Measurements from ENCODE around the gene ZC3H14. TPM values are rescaled to one million over a fixed set of nuclear protein-coding genes. Genes with fewer than 3 reads are reported as not detected.
A peak's percentile ranks its signal among the peaks of the same experiment; 100 is the strongest.
"Not testable (repeated sequence)": the region's sequence is repeated elsewhere in the genome, so short reads cannot be mapped to it uniquely, and the experiment has no call there.

Gene ZC3H14, protein sequence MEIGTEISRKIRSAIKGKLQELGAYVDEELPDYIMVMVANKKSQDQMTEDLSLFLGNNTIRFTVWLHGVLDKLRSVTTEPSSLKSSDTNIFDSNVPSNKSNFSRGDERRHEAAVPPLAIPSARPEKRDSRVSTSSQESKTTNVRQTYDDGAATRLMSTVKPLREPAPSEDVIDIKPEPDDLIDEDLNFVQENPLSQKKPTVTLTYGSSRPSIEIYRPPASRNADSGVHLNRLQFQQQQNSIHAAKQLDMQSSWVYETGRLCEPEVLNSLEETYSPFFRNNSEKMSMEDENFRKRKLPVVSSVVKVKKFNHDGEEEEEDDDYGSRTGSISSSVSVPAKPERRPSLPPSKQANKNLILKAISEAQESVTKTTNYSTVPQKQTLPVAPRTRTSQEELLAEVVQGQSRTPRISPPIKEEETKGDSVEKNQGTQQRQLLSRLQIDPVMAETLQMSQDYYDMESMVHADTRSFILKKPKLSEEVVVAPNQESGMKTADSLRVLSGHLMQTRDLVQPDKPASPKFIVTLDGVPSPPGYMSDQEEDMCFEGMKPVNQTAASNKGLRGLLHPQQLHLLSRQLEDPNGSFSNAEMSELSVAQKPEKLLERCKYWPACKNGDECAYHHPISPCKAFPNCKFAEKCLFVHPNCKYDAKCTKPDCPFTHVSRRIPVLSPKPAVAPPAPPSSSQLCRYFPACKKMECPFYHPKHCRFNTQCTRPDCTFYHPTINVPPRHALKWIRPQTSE
- 100 to 1,000 TPM in 1 of 4 donors, 10 to 100 TPM in 3; 60.5 to 114 (median 96.8) TPM for polyA plus RNA-seq (ENCODE audit: insufficient read length in 4 of 4)

DNA sequence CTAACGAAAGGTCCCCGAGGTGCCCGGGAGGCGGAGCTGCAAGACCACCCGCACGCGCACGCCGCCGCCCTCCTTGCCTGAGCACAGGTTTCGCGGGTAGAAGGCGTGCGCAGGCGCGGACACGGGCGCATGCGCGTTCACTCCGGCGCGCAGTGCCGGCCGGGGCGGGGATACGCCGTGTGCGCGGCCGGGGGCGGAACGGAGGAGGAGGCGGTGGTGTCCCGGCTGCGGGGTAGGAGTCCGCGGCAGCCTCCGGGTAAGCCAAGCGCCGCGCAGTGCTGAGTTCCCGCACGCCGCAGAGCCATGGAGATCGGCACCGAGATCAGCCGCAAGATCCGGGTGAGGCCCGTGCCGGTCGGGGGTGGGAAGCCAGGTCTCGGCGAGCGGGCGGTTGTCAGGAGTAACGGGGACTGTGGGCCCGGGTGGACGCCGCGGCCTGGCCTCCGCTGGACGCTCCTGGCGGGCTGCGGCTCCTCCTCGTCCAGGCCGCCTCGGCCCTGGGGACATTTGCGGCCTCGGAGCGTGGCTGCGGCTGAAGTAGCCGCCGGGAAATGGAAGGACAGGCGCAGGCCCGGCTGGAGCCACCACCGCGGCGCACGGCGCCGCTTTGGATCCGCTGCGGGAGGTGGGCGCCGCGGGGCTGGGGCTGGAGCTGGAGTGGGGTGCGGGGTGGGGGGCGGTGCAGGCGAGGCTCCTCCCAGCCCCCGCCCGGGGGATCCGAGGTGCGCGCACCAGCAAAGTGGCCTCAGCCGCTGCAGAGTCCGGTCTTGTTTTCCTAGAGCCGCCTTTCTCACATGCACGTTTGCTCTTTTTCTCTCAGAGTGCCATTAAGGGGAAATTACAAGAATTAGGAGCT, at the start of gene ZC3H14:
TSS of gene ZC3H14 (plus strand) at position 207 of the 856 bp plus-strand sequence. CDS start at position 304, 97 bp downstream.
- DNase-seq (ENCODE audit: low read depth in 4 of 4, low spot score in 3 of 4) = peak; percentile 77 to 83 (median 78)

DNA sequence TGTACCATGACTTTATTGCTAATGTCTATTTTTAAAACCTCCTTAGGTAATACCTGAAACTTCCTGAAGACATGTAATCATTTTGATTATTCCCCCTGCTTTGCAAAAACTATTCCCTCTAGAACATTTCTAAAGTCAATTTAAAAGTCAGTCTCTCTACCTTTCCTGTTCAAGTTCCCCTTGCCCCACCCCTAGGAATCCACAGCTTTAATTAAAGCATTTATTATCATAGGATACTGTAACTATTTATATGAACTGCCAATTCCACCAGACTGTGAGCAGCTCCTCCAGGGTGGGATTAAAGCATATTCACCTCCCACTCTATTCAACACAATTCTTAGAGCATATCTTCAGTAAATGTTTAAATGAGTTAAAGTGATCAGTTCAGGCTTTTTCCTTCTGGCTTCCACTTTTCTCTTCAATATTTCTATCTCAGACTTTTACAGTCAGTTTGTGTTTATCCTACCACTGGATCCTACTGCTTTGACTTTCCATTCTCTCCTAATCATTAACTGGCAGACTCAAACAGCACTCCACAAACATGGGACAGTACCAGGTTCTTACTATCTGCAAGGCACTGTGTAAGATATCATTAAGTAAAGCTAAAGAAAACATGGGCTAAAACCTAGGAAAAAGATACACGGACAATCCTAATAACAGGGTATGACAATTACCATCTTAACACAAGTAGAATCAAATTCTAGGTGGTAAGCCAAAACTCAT, 47.2 kb upstream of the ZC3H14 start:
- no peak for DNase-seq (ENCODE audit: low read depth in 4 of 4, low spot score in 3 of 4)

DNA sequence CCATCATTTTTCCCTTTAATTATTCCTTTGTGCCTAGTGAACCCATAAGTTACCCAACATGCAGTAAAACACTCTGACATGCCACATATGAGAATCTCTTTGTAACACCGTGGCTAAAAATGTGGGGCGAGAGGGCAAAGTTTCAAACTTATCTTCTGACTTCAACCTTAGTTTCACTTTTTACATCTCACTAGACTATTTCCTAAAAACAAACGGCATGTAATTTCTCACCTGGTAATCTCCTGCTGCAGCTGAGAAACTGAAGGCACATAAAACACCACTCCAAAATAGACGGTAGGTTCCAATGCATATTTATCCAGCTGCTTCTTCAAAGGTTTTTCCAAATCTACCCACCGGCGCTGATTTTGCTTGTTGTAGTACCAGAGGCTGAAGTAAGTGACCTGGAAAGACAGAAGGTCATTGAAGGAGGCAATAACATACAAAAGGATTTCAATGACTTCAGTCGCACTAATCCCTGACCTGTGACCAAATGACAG, 45.9 kb upstream of the ZC3H14 start:
- no peak for DNase-seq (ENCODE audit: low read depth in 4 of 4, low spot score in 3 of 4)

DNA sequence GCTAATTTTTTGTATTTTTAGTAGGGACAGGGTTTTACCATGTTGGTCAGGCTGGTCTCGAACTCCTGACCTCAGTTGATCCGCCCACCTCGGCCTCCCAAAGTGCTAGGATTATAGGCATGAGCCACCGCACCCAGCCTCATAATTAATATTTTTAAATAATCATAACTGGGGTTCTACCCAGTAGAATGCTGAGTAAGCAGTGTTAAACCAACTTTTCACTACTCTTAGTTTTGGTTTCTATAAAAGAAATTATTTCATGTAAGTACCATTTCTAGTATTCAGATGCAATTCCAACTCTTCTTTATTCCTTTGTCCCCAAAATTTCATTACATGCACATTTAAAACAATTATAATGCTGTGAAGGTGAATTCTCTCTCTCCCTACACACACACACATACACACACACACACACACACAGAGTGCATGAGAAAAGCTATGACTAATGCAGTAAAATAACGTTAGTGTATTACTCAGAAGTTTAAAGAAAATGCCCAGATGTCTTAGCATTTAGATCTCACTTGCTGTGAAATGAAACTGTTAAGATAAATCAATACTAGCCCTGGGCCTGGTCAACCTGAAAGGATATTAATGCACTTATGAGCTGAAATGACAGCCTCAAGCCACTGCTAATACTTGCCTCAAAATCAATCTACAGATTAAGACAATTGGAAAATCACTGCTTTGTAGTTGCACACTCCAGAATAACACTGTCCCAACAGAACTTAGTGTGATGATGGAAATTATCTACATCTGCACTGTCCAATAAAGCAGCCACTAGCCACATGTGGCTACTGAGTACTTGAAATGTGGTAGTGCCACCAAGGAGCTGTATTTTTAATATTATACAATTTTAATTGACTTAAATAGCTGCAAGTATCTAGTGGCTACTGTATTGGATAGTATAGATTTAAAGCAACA, 44.0 kb upstream of the ZC3H14 start:
- DNase-seq (ENCODE audit: low read depth in 4 of 4, low spot score in 3 of 4) = no peak

DNA sequence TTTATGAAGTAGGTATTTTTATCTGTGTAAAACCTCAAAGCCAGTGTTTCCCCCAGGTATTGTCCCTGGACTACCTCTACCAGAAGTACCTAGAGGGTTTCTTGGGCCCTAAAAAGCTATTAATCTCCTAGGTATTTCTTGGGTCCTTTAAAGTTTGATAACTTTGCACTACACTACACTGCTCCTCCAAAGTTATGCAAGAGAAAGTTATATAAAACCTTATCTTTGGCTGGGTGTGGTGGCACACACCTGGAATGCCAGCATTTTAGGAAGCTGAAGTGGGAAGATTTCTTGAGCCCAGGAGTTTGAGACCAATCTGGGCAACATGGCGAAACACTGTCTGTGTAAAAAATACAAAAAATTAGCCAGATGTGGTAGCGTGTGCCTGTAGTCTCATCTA, 42.9 kb upstream of the ZC3H14 start:
- no peak for DNase-seq (ENCODE audit: low read depth in 4 of 4, low spot score in 3 of 4)

DNA sequence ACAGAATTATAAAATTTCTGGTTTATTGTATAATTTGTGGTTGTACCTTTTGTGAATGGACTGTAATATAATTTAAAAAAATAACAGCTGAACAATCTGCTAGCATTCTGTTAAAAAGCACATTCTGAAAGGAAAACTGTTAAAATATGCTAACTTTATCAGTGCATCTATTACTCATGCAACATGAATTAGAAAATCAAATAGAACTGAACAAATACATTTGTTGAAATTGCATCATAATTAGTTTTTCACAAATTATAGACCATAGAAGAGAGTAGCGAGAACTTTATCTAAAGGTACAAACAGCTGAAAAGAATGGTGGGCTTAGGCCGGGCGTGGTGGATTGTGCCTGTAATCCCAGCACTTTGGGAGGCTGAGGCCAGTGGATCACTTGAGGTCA, 41.0 kb upstream of the ZC3H14 start:
- no peak for DNase-seq (ENCODE audit: low read depth in 4 of 4, low spot score in 3 of 4)

DNA sequence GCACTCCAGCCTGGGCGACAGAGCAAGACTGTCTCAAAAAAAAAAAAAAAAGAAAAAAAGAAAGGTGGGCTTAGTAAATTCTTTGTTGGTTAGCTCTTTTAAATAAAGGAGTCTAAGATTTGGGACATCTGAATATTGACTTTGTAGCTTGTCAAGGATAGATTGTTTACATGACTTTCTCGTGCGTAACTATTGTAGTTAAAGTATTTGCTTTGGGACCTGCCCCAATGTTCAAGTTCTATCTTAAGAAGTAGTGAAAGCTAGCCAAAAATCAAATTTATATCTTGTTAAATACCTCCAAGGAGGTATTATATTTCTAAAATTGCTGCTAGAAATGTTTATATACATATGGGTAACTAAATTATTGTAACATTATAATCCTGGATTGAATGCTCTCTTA, 40.4 kb upstream of the ZC3H14 start:
- no peak for DNase-seq (ENCODE audit: low read depth in 4 of 4, low spot score in 3 of 4)

DNA sequence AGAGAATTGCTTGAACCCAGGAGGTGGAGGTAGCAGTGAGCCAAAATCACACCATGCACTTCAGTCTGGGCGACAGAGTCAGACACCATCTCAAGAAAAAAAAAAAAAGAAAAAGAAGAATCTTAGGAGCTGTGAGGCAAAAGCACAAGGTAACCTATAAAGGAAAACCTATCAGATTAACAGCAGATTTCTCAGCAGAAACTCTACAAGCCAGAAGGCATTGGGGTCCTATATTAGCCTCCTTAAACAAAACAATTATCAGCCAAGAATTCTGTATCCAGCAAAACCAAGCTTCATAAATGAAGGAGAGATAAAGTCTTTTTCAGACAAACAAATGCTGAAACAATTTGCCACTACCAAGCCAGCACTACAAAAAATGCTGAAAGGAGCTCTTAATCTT, 32.9 kb upstream of the ZC3H14 start:
- not testable (repeated sequence) for DNase-seq (ENCODE audit: low read depth in 4 of 4, low spot score in 3 of 4)

DNA sequence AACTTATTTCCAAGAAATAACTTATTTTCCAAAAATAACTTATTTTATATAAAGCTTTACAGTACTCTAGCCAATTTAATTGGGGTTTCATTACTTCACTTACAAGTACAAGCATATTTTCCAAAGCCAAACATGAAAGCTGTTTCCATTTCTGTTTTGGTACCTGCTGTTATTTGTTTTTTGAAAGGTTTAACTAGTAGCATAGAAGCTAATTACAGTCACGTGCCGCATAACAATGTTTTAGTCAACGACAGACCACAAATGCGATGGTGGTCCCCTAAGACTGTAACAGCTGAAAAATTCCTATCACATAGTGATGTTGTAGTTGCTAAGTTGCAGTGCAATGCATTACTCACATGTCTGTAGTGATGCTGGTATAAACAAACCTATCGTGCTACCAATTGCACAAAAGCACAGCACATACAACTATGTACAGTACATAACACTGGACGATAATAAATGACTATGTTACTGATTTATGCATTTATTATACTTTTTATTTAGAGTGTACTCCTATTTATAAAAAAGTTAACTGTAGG, 29.7 kb upstream of the ZC3H14 start:
- no peak for DNase-seq (ENCODE audit: low read depth in 4 of 4, low spot score in 3 of 4)

DNA sequence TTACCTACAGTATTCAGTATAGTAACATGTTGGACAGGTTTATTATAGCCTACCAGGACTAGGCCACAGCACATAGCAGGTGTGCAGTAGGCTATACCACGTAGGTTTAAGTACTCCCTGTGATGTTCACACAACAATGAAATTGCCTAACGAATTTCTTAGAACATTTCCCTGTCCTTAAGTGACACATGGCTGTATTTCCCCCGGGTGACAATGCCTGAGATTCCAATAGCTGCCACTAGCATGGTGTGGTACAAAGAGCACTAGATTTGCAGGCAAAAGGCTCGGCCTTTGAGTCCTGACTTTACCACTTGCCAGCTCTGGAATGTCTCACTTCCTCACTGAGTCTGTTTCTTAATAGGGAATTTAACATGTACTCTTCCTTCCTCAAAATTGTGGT, 27.7 kb upstream of the ZC3H14 start:
- no peak for DNase-seq (ENCODE audit: low read depth in 4 of 4, low spot score in 3 of 4)

DNA sequence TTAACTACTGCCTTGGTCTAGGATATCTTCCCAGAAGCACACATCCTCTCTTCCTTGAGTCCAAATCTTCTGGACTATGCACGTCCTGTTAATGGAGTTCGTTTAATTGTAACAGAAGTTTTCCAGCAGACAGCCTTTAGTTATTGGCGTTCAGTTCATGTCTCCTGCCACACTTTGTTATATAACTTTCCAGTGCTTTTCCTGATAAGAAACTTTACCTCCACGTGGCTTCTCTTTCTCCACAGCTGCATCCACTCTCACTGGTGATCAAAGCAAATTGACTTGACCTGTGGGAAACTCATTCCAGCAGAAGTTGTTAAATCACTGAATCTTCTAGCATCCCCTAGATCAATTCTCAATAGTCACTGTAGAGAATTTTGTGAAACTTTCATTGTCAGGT, 27.0 kb upstream of the ZC3H14 start:
- DNase-seq (ENCODE audit: low read depth in 4 of 4, low spot score in 3 of 4) = no peak

DNA sequence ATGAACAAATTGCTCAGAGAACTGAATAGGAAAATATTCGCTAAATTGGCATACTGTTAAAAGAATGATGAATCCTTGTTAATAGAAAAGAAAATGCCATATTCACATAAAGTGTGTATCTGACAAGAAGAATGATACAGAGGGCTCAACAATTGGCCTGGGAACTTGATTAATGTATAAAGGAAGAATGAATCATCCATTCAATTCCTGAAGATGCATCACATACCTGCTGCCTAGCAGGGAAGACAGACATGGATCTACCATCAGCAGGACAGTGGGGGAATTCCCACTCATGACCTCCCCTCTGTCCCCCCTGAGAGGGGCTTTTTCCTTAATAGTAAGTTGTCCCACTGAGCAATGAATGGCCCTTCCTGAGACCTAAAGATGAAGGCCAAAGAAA, 21.5 kb upstream of the ZC3H14 start:
- DNase-seq (ENCODE audit: low read depth in 4 of 4, low spot score in 3 of 4) = no peak

DNA sequence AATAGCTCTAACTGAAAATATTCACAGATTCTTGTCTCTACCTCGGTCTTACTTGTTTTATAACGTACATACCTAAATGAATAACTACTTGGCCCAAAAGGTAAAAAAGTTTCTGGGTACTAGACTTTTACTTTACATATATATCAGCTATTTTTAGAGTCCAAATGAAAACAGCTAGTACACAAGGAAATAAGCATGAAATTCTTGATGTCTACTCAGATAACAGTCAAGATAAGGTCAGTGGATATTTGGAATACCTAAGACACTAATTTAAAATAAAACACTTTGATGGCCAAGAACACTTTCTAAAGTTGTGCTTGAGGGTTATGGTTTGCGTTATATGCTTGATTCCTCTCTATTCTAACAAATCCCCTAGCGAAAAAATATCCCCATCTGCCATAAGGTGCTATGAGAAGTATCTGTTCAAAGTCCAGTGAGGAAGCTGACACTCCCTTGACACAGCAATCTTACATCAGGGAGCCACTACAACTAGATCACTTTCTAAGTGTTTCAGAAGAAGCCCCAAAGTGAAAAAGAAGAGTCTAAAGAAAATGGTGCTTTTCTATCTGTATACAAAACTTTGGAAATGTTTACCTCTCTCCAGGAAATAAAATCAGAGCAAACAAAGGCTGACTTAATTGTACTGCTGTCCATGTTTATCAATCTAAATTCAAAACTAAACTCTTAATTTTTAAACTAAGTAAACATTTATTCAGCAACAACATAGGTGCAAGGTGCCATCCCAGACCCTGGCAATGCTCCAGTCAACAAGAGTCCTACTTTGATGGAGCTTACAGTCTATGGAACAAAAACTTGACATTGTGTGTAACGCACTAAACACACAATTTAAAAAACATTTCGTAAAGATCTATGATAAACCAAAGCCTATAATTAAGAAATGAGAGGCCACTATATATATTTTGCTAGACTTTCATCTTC, 19.7 kb upstream of the ZC3H14 start:
- no peak for DNase-seq (ENCODE audit: low read depth in 4 of 4, low spot score in 3 of 4)

DNA sequence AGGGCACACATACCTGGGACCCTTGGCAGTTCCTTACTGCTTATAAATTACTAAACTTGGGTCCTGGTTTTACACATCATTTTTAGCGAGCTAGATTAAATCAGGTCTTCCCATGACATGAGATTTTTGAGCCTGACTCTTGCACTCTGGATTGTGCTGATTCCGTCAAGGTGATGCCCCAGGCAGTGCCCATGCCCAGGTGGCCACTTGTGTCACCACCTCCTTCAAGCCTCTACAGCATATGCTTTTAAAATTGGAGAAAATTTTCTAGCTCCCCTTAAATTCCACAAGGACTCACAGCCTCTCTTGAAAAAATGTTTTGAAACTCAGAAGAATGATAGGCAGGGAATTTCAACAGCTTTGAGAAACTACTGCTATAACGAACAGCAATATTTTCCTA, 17.6 kb upstream of the ZC3H14 start:
- no peak for DNase-seq (ENCODE audit: low read depth in 4 of 4, low spot score in 3 of 4)

DNA sequence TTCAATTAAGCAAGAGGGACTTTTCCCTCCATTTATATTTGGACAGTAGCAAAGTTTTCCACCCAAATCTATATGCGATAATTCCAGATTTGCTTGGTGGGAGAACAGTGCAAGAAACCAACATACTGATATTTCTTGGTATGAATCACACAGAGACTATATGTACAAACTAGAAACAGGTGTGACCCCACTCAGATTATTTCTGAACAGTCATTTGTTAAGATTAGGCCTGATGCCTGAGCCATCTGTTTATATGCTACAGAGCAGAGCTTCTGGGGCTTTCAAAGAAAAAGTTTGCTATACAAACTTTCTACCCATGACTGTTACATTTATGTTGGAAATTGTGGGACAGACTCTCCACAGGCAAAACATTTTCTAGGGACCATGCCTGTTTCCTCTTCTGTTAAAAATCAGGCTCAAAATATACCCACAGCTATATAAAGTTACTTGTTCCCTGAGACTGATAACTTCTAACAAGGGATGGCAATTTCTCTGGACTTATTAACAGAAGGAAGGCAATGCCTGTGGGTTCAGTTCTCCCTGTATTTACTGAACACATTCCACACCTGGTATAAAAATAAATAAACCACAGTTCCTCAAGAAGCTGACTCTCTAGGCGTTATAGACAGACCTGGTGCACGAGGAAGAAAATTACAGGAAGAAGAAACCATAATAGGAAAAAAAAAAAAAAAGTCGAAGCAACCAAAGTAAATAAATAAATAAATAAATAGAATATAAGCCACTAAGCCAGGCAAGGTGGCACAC, 16.0 kb upstream of the ZC3H14 start:
- DNase-seq (ENCODE audit: low read depth in 4 of 4, low spot score in 3 of 4) = no peak

DNA sequence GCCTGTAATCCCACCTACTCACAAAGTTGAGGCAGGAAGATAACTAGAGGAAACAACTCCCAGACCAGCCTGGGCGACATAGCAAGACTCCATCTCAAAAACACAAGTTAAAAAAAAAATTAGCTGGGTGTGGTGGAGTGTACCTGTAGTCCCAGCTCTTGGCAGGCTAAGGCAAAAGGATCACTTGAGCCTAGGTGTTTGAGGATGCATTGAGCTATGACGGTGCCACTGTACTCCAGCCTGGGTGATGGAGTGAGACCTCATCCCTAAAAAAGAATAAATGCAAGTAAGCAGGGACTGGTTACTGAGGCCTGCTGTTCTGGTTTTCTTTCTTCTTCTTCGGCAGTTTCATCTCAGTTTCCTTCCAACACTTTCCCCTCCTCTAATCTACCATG, 15.5 kb upstream of the ZC3H14 start:
- no peak for DNase-seq (ENCODE audit: low read depth in 4 of 4, low spot score in 3 of 4)

DNA sequence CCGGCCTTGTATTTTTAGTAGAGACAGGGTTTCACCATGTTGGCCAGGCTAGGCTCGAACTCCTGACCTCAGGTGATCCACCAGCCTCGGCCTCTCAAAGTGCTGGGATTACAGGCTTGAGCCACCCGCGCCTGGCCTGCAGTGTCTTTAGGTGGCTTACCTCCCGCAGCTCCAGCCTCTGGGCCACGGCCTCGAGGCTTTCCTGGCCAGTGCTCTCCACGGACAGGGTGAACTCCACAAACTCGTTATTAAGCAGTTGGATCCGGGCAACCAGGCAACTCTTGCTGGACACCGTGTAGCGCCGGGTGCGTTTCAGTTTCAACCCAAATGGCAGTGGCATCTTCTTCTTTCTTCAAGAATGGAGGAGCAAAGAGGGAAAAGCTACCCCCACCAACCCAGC, 12.8 kb upstream of the ZC3H14 start:
- no peak for DNase-seq (ENCODE audit: low read depth in 4 of 4, low spot score in 3 of 4)

Data from left renal pelvis (tissue), 4 donors.